Measurements from ENCODE around the gene CDK2AP2. TPM values are rescaled to one million over a fixed set of nuclear protein-coding genes. Genes with fewer than 3 reads are reported as not detected.

CDK2AP2 gene
- total RNA-seq, 4 donors from 2014 or later, result 16.3 to 40.4 (median 27.8) TPM

- DNase-seq (ENCODE audit: low spot score in 2 of 2), result no peak
- 54 to 57% methylated on average over 10 of the region's 10 CpGs for WGBS, 2 donors
- intact Hi-C loops (cut with DNase I; ENCODE audit: low total_unique reads), result no loop called here
- TF ChIP-seq CTCF (IDR thresholded peaks at IDR 0.05) (no peak), POLR2A (IDR thresholded peaks at IDR 0.05) (no peak)
- no peak overlapping the region for H3K4me3 ChIP-seq (ENCODE audit: low read depth, poor library complexity, severe bottlenecking)
These were observed 36.8 kb upstream of the CDK2AP2 start for GRCh38 chr11:67544616-67545242.

GRCh38 chr11:67543585-67543984, 35.6 kb upstream of the CDK2AP2 start:
- DNase-seq (ENCODE audit: low spot score in 2 of 2), result no peak
- TF ChIP-seq POLR2A (IDR thresholded peaks at IDR 0.05) (no peak), CTCF (IDR thresholded peaks at IDR 0.05) (no peak)
- 67 to 71% methylated on average over 2 of the region's 2 CpGs for WGBS, 2 donors
- H3K4me3 ChIP-seq (ENCODE audit: low read depth, poor library complexity, severe bottlenecking), result no peak overlapping the region
- intact Hi-C loops (cut with DNase I; ENCODE audit: low total_unique reads), result no loop called here

GRCh38 chr11:67542971-67543370, 35.0 kb upstream of the CDK2AP2 start:
- intact Hi-C loops (cut with DNase I; ENCODE audit: low total_unique reads), result no loop called here
- H3K4me3 ChIP-seq (ENCODE audit: low read depth, poor library complexity, severe bottlenecking), result no peak overlapping the region
- 73 to 75% methylated on average over 6 of the region's 7 CpGs for WGBS, 2 donors
- DNase-seq (ENCODE audit: low spot score in 2 of 2), result no peak
- TF ChIP-seq POLR2A (IDR thresholded peaks at IDR 0.05), result no peak
- no peak for TF ChIP-seq CTCF (IDR thresholded peaks at IDR 0.05)

- WGBS, 2 donors, result 65 to 78% methylated on average over 3 of the region's 3 CpGs
- TF ChIP-seq CTCF (IDR thresholded peaks at IDR 0.05), result no peak
- TF ChIP-seq POLR2A (IDR thresholded peaks at IDR 0.05), result no peak
- DNase-seq (ENCODE audit: low spot score in 2 of 2), result no peak
- intact Hi-C loops (cut with DNase I; ENCODE audit: low total_unique reads), result no loop called here
- H3K4me3 ChIP-seq (ENCODE audit: low read depth, poor library complexity, severe bottlenecking), result no peak overlapping the region
These were observed 34.2 kb upstream of the CDK2AP2 start for GRCh38 chr11:67542169-67542568.

GRCh38 chr11:67541198-67541597, 33.2 kb upstream of the CDK2AP2 start:
- no peak overlapping the region for H3K4me3 ChIP-seq (ENCODE audit: low read depth, poor library complexity, severe bottlenecking)
- 80 to 85% methylated on average over 5 to 6 of the region's 6 CpGs for WGBS, 2 donors
- intact Hi-C loops (cut with DNase I; ENCODE audit: low total_unique reads), result no loop called here
- DNase-seq (ENCODE audit: low spot score in 2 of 2), result no peak
- TF ChIP-seq CTCF (IDR thresholded peaks at IDR 0.05), result no peak
- no peak for TF ChIP-seq POLR2A (IDR thresholded peaks at IDR 0.05)

- 84 to 91% methylated on average over 4 of the region's 4 CpGs for WGBS, 2 donors
- intact Hi-C loops (cut with DNase I; ENCODE audit: low total_unique reads), result no loop called here
- H3K4me3 ChIP-seq (ENCODE audit: low read depth, poor library complexity, severe bottlenecking), result no peak overlapping the region
- TF ChIP-seq POLR2A (IDR thresholded peaks at IDR 0.05), result no peak
- no peak for TF ChIP-seq CTCF (IDR thresholded peaks at IDR 0.05)
- no peak for DNase-seq (ENCODE audit: low spot score in 2 of 2)
These were observed 31.6 kb upstream of the CDK2AP2 start for GRCh38 chr11:67539550-67539949.
